Mucosa of stomach (tissue), 1 donor: ENCODE data around the gene THSD7A.

Experiments
- H3K27me3 ChIP-seq: one replicate; pipeline ENCODE4 v1.7.0; 2013; ENCODE audit warnings: mild to moderate bottlenecking, low read length; ENCODE audit not compliant: control insufficient read depth, insufficient read depth
- H3K36me3 ChIP-seq: one replicate; pipeline ENCODE4 v1.7.0; 2013; ENCODE audit warnings: low read length; ENCODE audit not compliant: control insufficient read depth, insufficient read depth
- H3K4me1 ChIP-seq: one replicate; pipeline ENCODE4 v1.7.0; 2013; ENCODE audit warnings: mild to moderate bottlenecking, low read length; ENCODE audit not compliant: control insufficient read depth, insufficient read depth
- H3K4me3 ChIP-seq: one replicate; pipeline ENCODE4 v1.7.0; 2013; ENCODE audit warnings: low read length
- H3K9ac ChIP-seq: one replicate; pipeline ENCODE4 v1.7.0; 2013; ENCODE audit warnings: mild to moderate bottlenecking, low read length, moderate library complexity
- H3K9me3 ChIP-seq: one replicate; pipeline ENCODE4 v1.7.0; 2013; ENCODE audit warnings: mild to moderate bottlenecking, low read length, moderate library complexity; ENCODE audit not compliant: control insufficient read depth
- donor health status: Pancreatic carcinoma.

The THSD7A gene

GRCh38 chr7:11506417-11506816, 325.6 kb downstream of the THSD7A start:
- Histone ChIP-seq H3K9ac (no peak overlapping the region), H3K27me3 (no peaks in the 10 kb centered on the region), H3K4me1 (no peaks in the 10 kb centered on the region), H3K4me3 (no peak overlapping the region), H3K36me3 (no peaks in the 10 kb centered on the region), H3K9me3 (no peaks in the 10 kb centered on the region)

- no peak overlapping the region for H3K4me3 ChIP-seq
Measured at GRCh38 chr7:11505471-11505985, 326.5 kb downstream of the THSD7A start.

GRCh38 chr7:11492307-11492706, 339.7 kb downstream of the THSD7A start:
- Histone ChIP-seq H3K4me1 (no peaks in the 10 kb centered on the region), H3K9me3 (no peaks in the 10 kb centered on the region), H3K27me3 (no peaks in the 10 kb centered on the region), H3K9ac (no peak overlapping the region), H3K36me3 (no peaks in the 10 kb centered on the region), H3K4me3 (no peak overlapping the region)

More at GRCh38 chr7:11505471-11505985, 326.5 kb downstream of the THSD7A start:
- Histone ChIP-seq H3K9ac (no peak overlapping the region), H3K9me3 (no peaks in the 10 kb centered on the region), H3K27me3 (no peaks in the 10 kb centered on the region), H3K36me3 (no peaks in the 10 kb centered on the region), H3K4me1 (no peaks in the 10 kb centered on the region)

GRCh38 chr7:11491811-11492210, 340.2 kb downstream of the THSD7A start:
- Histone ChIP-seq H3K36me3 (no peaks in the 10 kb centered on the region), H3K9ac (no peak overlapping the region), H3K27me3 (no peaks in the 10 kb centered on the region), H3K4me1 (no peaks in the 10 kb centered on the region), H3K4me3 (no peak overlapping the region), H3K9me3 (no peaks in the 10 kb centered on the region)

GRCh38 chr7:11489280-11489679, 342.7 kb downstream of the THSD7A start:
- Histone ChIP-seq H3K36me3 (no peaks in the 10 kb centered on the region), H3K27me3 (no peaks in the 10 kb centered on the region), H3K9me3 (no peaks in the 10 kb centered on the region), H3K4me1 (no peaks in the 10 kb centered on the region), H3K9ac (no peak overlapping the region), H3K4me3 (no peak overlapping the region)

GRCh38 chr7:11486271-11486670, 345.7 kb downstream of the THSD7A start:
- H3K9me3 ChIP-seq = no peaks in the 10 kb centered on the region
- H3K36me3 ChIP-seq = no peaks in the 10 kb centered on the region
- H3K4me1 ChIP-seq = no peaks in the 10 kb centered on the region
- no peak overlapping the region for H3K4me3 ChIP-seq
- no peak overlapping the region for H3K9ac ChIP-seq
- H3K27me3 ChIP-seq = no peaks in the 10 kb centered on the region

DNA sequence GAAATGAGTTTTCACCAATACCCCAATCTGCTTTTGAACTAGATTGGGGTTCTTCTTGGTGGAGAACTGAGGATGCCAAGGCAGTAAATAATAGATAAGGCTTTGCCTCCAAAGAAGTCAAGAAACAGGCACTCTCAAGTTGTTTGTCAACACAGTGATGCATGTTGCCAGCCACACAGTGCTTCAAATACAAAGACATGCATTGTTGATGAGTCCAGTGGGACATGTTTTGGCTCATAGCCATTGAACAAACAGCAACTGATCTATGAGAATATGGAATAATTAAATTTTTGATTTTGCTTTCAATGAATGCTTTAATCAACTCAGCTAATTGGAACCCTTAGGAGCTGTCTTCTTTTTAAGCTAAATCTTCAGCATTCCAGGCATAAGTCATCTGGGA, 346.4 kb downstream of the THSD7A start:
- H3K4me3 ChIP-seq = no peak overlapping the region
- H3K36me3 ChIP-seq = no peaks in the 10 kb centered on the region
- no peak overlapping the region for H3K9ac ChIP-seq
- no peaks in the 10 kb centered on the region for H3K27me3 ChIP-seq
- H3K4me1 ChIP-seq = no peaks in the 10 kb centered on the region
- no peaks in the 10 kb centered on the region for H3K9me3 ChIP-seq

DNA sequence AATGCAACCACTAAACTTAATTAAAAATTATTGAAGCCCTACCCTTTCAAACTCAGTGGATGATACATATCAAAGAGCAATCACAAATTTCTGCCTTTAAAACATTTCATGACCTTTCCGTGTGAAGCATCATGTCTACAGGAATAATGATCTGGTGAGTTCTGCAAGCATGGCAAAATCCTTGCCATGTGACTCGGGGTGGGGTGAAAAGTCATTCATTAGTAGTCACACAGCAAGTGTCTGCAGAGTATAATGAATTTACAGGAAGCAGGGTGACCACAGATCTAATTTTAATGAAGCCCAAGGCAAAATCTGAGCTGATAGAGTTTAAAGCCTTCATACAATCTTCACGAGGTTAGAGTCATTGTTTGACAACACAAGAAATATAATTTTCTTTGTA, 351.9 kb downstream of the THSD7A start:
- no peaks in the 10 kb centered on the region for H3K9me3 ChIP-seq
- H3K9ac ChIP-seq = no peak overlapping the region

GRCh38 chr7:11478882-11479281, 353.1 kb downstream of the THSD7A start:
- H3K9ac ChIP-seq = no peak overlapping the region
- no peaks in the 10 kb centered on the region for H3K4me1 ChIP-seq
- H3K27me3 ChIP-seq = no peaks in the 10 kb centered on the region
- H3K36me3 ChIP-seq = no peaks in the 10 kb centered on the region
- no peaks in the 10 kb centered on the region for H3K9me3 ChIP-seq
- H3K4me3 ChIP-seq = no peak overlapping the region

More for the DNA sequence above, 351.9 kb downstream of the THSD7A start:
- Histone ChIP-seq H3K27me3 (no peaks in the 10 kb centered on the region), H3K36me3 (no peaks in the 10 kb centered on the region), H3K4me3 (no peak overlapping the region), H3K4me1 (no peaks in the 10 kb centered on the region)

- H3K4me3 ChIP-seq = no peak overlapping the region
- no peaks in the 10 kb centered on the region for H3K36me3 ChIP-seq
- no peaks in the 10 kb centered on the region for H3K9me3 ChIP-seq
- H3K27me3 ChIP-seq = no peaks in the 10 kb centered on the region
- no peaks in the 10 kb centered on the region for H3K4me1 ChIP-seq
- H3K9ac ChIP-seq = no peak overlapping the region
Measured at GRCh38 chr7:11478426-11478825, 353.6 kb downstream of the THSD7A start.

DNA sequence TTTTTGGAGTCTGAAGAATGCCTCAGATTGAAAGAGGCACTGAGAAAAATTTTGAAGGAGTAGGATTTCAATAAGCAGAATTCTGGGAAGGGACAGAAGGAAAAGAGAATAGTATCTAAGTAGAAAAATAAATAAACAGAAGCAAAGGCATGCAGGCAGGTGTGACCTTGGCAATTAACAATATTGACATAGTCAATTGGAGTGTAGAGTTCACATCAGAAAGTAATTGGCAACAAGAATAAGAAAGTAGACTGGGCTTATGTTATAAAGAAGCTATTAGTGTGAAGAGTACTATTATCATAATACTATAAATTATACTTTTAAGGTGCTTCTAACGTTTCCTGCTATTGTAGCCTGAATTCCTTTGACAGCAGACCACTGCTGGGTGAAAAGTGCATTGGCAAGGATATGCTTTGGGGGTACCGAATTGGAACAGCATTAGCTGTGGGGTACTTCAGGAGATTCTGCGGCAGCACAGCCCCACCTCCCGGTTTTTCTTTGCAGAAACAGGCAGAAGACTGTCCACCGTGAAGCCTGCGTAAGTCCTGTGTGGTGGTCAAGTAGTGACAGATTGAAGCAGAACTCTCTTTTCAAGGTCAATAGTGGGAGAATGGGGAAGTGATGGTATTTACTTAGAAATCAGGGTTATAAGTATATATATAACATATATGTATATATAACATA, 357.0 kb downstream of the THSD7A start:
- Histone ChIP-seq H3K27me3 (no peaks in the 10 kb centered on the region), H3K4me1 (no peaks in the 10 kb centered on the region), H3K4me3 (no peak overlapping the region), H3K36me3 (no peaks in the 10 kb centered on the region), H3K9me3 (no peaks in the 10 kb centered on the region), H3K9ac (no peak overlapping the region)

DNA sequence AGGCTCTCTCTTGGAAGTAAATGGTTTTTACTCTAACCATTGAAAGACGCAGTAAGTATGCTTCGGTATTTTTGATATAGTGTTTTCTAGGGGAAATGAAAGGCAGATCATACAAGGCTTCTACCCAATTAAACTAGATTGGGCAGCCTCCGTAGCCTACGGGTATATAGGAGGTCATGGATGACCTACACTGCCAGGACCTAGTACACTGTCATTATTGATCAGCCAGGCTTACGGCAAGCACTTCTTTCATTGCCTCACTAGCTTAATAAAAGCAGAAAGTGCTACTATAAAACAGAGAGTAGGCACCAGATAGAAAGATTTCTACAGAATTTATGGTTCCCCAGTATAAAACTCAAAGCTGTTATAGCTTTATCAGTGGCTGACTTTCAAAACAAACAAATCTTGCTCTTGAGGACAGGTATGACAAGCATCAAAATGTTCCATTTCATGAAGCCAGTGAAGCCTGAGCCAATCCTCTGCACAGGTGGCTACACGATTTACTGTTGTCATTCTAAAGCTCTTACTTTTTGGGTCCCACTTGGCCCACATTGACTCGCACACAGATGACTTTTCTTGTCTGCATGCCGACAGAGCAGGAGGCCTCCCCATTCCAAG, 358.1 kb downstream of the THSD7A start:
- no peak overlapping the region for H3K9ac ChIP-seq
- no peaks in the 10 kb centered on the region for H3K36me3 ChIP-seq
- no peak overlapping the region for H3K4me3 ChIP-seq
- no peaks in the 10 kb centered on the region for H3K27me3 ChIP-seq
- H3K9me3 ChIP-seq = no peaks in the 10 kb centered on the region
- no peaks in the 10 kb centered on the region for H3K4me1 ChIP-seq
